H9 (cell line): Measurements from ENCODE around the gene NT5DC3. TPM values are rescaled to one million over a fixed set of nuclear protein-coding genes. Genes with fewer than 3 reads are reported as not detected.

Source experiments
- DNase-seq: peaks from one replicate; pipeline ENCODE4 v3.0.0-alpha.2; 2017
- H2AFZ ChIP-seq: one replicate; pipeline ENCODE4 v1.6.1; 2013; ENCODE audit warnings: mild to moderate bottlenecking, low read length, control low read depth, moderate library complexity
- H2AK5ac ChIP-seq: 2 replicates; pipeline ENCODE4 v1.6.1; 2013; ENCODE audit warnings: low read length, control low read depth, mixed read lengths; ENCODE audit not compliant: insufficient read length
- H2BK120ac ChIP-seq: one replicate; pipeline ENCODE4 v1.6.1; 2013; ENCODE audit warnings: low read depth, mild to moderate bottlenecking, low read length, control low read depth, inconsistent platforms; ENCODE audit not compliant: poor library complexity, severe bottlenecking
- H2BK12ac ChIP-seq: 2 replicates; pipeline ENCODE4 v1.6.1; 2013; ENCODE audit warnings: low read length, control low read depth, mixed read lengths, low read depth; ENCODE audit not compliant: insufficient read length
- H2BK15ac ChIP-seq: 2 replicates; pipeline ENCODE4 v1.6.1; 2013; ENCODE audit warnings: low read depth, low read length, control low read depth
- H2BK20ac ChIP-seq: one replicate; pipeline ENCODE4 v1.6.1; 2013; ENCODE audit warnings: low read depth, mild to moderate bottlenecking, low read length, control low read depth, inconsistent platforms; ENCODE audit not compliant: poor library complexity, severe bottlenecking
- H2BK5ac ChIP-seq: 2 replicates; pipeline ENCODE4 v1.6.1; 2013; ENCODE audit warnings: low read length, control low read depth, mixed read lengths; ENCODE audit not compliant: insufficient read length
- H3K14ac ChIP-seq: 2 replicates; pipeline ENCODE4 v1.6.1; 2013; ENCODE audit warnings: low read length, control low read depth; ENCODE audit not compliant: insufficient read depth
- H3K18ac ChIP-seq: 2 replicates; pipeline ENCODE4 v1.6.1; 2013; ENCODE audit warnings: low read depth, mild to moderate bottlenecking, mixed read lengths, low read length, control low read depth; ENCODE audit not compliant: insufficient read length
- H3K23ac ChIP-seq: 2 replicates; pipeline ENCODE4 v1.6.1; 2013; ENCODE audit warnings: low read length, control low read depth, mixed read lengths, low read depth; ENCODE audit not compliant: insufficient read length
- H3K23me2 ChIP-seq: 2 replicates; pipeline ENCODE4 v1.6.1; 2013; ENCODE audit warnings: low read depth, mild to moderate bottlenecking, mixed read lengths, low read length, control low read depth; ENCODE audit not compliant: insufficient read length, poor library complexity, severe bottlenecking
- H3K27ac ChIP-seq: 2 replicates; pipeline ENCODE4 v1.5.1; 2013; ENCODE audit warnings: low read length, control low read depth, mixed read lengths, low read depth; ENCODE audit not compliant: insufficient read length
- H3K27me3 ChIP-seq: 2 replicates; pipeline ENCODE4 v1.6.1; 2013; ENCODE audit warnings: low read length, control low read depth, inconsistent platforms; ENCODE audit not compliant: insufficient read depth
- H3K4ac ChIP-seq: 2 replicates; pipeline ENCODE4 v1.6.1; 2013; ENCODE audit warnings: low read depth, mild to moderate bottlenecking, control low read depth, inconsistent platforms, low read length, moderate library complexity
- H3K4me1 ChIP-seq: 2 replicates; pipeline ENCODE4 v1.6.1; 2013; ENCODE audit warnings: low read length, control low read depth, inconsistent platforms; ENCODE audit not compliant: insufficient read depth
- H3K4me2 ChIP-seq: 2 replicates; pipeline ENCODE4 v1.6.1; 2013; ENCODE audit warnings: low read length, control low read depth, mixed read lengths; ENCODE audit not compliant: insufficient read length, insufficient read depth
- H3K56ac ChIP-seq: 2 replicates; pipeline ENCODE4 v1.6.1; 2013; ENCODE audit warnings: low read depth, mild to moderate bottlenecking, mixed read lengths, low read length, control low read depth; ENCODE audit not compliant: insufficient read length
- H3K79me1 ChIP-seq: 2 replicates; pipeline ENCODE4 v1.6.1; 2013; ENCODE audit warnings: low read depth, mild to moderate bottlenecking, moderate library complexity, low read length, control low read depth, inconsistent platforms; ENCODE audit not compliant: insufficient read depth, poor library complexity, severe bottlenecking
- H3K79me2 ChIP-seq: 2 replicates; pipeline ENCODE4 v1.6.1; 2013; ENCODE audit warnings: low read length, control low read depth, inconsistent platforms; ENCODE audit not compliant: insufficient read depth
- H3K9ac ChIP-seq: 2 replicates; pipeline ENCODE4 v1.6.1; 2013; ENCODE audit warnings: low read length, control low read depth, mixed read lengths; ENCODE audit not compliant: insufficient read length; ENCODE audit errors: extremely low read depth
- H3K9me3 ChIP-seq: one replicate; pipeline ENCODE4 v1.6.1; 2013; ENCODE audit warnings: low read depth, low read length, inconsistent platforms; ENCODE audit not compliant: control insufficient read depth
- H3T11ph ChIP-seq: one replicate; pipeline ENCODE4 v1.6.1; 2013; ENCODE audit warnings: mild to moderate bottlenecking, low read length, control low read depth, inconsistent platforms
- H4K20me1 ChIP-seq: one replicate; pipeline ENCODE4 v1.6.1; 2013; ENCODE audit not compliant: control insufficient read depth, insufficient read length, insufficient read depth
- H4K5ac ChIP-seq: 2 replicates; pipeline ENCODE4 v1.6.1; 2013; ENCODE audit warnings: low read depth, mild to moderate bottlenecking, mixed read lengths, low read length, control low read depth; ENCODE audit not compliant: insufficient read length
- H4K8ac ChIP-seq: replicated peaks from 2 replicates; pipeline ENCODE4 v1.6.1; 2013; ENCODE audit warnings: low read length, control low read depth, mixed read lengths, low read depth; ENCODE audit not compliant: insufficient read length
- H4K91ac ChIP-seq: 2 replicates; pipeline ENCODE4 v1.6.1; 2013; ENCODE audit warnings: low read depth, mild to moderate bottlenecking, moderate library complexity, mixed read lengths, low read length, control low read depth; ENCODE audit not compliant: insufficient read length
- H3K27ac Mint-ChIP-seq, 3 experiments: 2 replicates in 2 of 3; 3 replicates in 1 of 3; pipeline ENCODE4 v1.8.0; 2020 to 2021; ENCODE audit warnings: mixed read lengths in 3 of 3, mild to moderate bottlenecking in 1 of 3, moderate library complexity in 1 of 3
- H3K27me3 Mint-ChIP-seq: 2 replicates; pipeline ENCODE4 v1.8.0; 2021; ENCODE audit warnings: low read depth, mild to moderate bottlenecking, moderate library complexity, mixed read lengths
- H3K36me3 Mint-ChIP-seq, 3 experiments: 2 replicates in 2 of 3; 3 replicates in 1 of 3; pipeline ENCODE4 v1.8.0; 2020 to 2021; ENCODE audit warnings: low read depth in 3 of 3, mixed read lengths in 3 of 3; ENCODE audit not compliant: insufficient read depth in 1 of 3
- H3K4me1 Mint-ChIP-seq, 2 experiments: 2 replicates each; pipeline ENCODE4 v1.8.0; 2020; ENCODE audit warnings: mixed read lengths in 2 of 2
- H3K4me3 Mint-ChIP-seq, 2 experiments: 2 replicates in 1 of 2; 3 replicates in 1 of 2; pipeline ENCODE4 v1.8.0; 2020 to 2021; ENCODE audit warnings: mild to moderate bottlenecking in 2 of 2, mixed read lengths in 2 of 2, moderate library complexity in 1 of 2
- H3K9me3 Mint-ChIP-seq, 2 experiments: 2 replicates in 1 of 2; 3 replicates in 1 of 2; pipeline ENCODE4 v1.8.0; 2020; ENCODE audit warnings: mild to moderate bottlenecking in 2 of 2, mixed read lengths in 2 of 2, moderate library complexity in 1 of 2
- CTCF ChIP-seq: fragments of 200-600 bp; sonication (generic); conservative IDR thresholded peaks from 3 replicates; pipeline ENCODE4 v1.8.0; 2021; ENCODE audit warnings: antibody characterized with exemption, mild to moderate bottlenecking
- WGBS: extraction: QIAGEN DNeasy Blood & Tissue Kit; methylation state at CpG from one replicate; pipeline ENCODE4 v1.1.7; 2013; ENCODE audit warnings: missing lambda C conversion rate, low lambda C conversion rate, mixed read lengths; ENCODE audit not compliant: insufficient read length; ENCODE audit errors: extremely low coverage; 5-methylcytosine and 5-hydroxymethylcytosine counted together
- total RNA-seq: library from RNA; stranded (reverse); gene quantifications from 2 replicates; pipeline ENCODE4 v1.2.1, GENCODE V29; 2021

The NT5DC3 gene
- total RNA-seq, 1 experiment from 2014 or later, result 13.6 TPM

- Histone ChIP-seq H3K9ac (no peak overlapping the region), H3K79me1 (no peaks in the 10 kb centered on the region), H3K9me3 (no peaks in the 10 kb centered on the region), H4K20me1 (no peaks in the 10 kb centered on the region), H4K91ac (no peak overlapping the region), H3K4me2 (no peak overlapping the region), H2AFZ (no peak overlapping the region), H3K27ac (no peak overlapping the region), H4K5ac (no peak overlapping the region), H3T11ph (no peak overlapping the region), H3K4me1 (no peaks in the 10 kb centered on the region), H2BK20ac (no peak overlapping the region), H2AK5ac (no peak overlapping the region), H3K14ac (no peak overlapping the region), H2BK5ac (no peak overlapping the region), H3K18ac (no peak overlapping the region), H4K8ac (no peak overlapping the region), H2BK15ac (no peak overlapping the region), H3K4ac (no peak overlapping the region), H2BK120ac (no peak overlapping the region), H3K27me3 (no peaks in the 10 kb centered on the region), H3K79me2 (no peaks in the 10 kb centered on the region), H3K23ac (no peak overlapping the region), H2BK12ac (no peak overlapping the region), H3K56ac (no peak overlapping the region), H3K23me2 (no peaks in the 10 kb centered on the region)
- Mint-ChIP-seq H3K27me3 (no peaks in the 10 kb centered on the region; the same call in none of the 2 replicates), H3K4me3 (no peak overlapping the region), H3K4me1 (peaks cover 3 to 4% of the 10 kb centered on the region in 2 experiments; a peak in 3 of 4 replicates), H3K36me3 (no peaks in the 10 kb centered on the region), H3K27ac (no peak overlapping the region), H3K9me3 (no peaks in the 10 kb centered on the region)
- no peak for DNase-seq
- WGBS, result no CpG with 5 or more reads among the region's 2 CpGs
- no peak for TF ChIP-seq CTCF
Measured at GRCh38 chr12:103857164-103857563, 16.1 kb upstream of the NT5DC3 start.
